NCI-H82 treated with DMSO at 0.1 percent for 48 hours (cell line): ENCODE measurements around the gene CREB3L1.
A peak's percentile ranks its signal among the peaks of the same experiment; 100 is the strongest.

Experiments
- DNase-seq: peaks from one replicate; lab custom pipeline; 2025; ENCODE audit not compliant: unreplicated experiment; lab: John Stamatoyannopoulos, UW

The CREB3L1 gene, protein sequence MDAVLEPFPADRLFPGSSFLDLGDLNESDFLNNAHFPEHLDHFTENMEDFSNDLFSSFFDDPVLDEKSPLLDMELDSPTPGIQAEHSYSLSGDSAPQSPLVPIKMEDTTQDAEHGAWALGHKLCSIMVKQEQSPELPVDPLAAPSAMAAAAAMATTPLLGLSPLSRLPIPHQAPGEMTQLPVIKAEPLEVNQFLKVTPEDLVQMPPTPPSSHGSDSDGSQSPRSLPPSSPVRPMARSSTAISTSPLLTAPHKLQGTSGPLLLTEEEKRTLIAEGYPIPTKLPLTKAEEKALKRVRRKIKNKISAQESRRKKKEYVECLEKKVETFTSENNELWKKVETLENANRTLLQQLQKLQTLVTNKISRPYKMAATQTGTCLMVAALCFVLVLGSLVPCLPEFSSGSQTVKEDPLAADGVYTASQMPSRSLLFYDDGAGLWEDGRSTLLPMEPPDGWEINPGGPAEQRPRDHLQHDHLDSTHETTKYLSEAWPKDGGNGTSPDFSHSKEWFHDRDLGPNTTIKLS

DNA sequence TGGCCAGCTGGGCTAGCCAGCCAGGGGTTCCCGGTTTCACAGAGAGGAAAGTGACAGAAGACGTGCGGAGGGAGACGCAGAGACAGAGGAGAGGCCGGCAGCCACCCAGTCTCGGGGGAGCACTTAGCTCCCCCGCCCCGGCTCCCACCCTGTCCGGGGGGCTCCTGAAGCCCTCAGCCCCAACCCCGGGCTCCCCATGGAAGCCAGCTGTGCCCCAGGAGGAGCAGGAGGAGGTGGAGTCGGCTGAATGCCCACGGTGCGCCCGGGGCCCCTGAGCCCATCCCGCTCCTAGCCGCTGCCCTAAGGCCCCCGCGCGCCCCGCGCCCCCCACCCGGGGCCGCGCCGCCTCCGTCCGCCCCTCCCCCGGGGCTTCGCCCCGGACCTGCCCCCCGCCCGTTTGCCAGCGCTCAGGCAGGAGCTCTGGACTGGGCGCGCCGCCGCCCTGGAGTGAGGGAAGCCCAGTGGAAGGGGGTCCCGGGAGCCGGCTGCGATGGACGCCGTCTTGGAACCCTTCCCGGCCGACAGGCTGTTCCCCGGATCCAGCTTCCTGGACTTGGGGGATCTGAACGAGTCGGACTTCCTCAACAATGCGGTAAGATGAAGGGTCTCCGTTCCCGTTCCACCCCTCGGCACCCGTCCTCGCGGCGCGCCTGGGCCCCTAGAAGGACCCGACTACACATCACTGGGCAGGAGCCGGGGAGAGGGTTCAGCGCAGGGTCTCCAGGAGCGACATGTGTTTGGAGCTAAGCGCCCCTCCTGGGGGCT is at the start of gene CREB3L1:
Gene CREB3L1 (plus strand): TSS at position 41 of the 765 bp plus-strand sequence. CDS start 450 bp downstream, at position 491.
- no peak for DNase-seq

GRCh38 chr11:46229230-46229629 is 48.2 kb upstream of the CREB3L1 start:
- no peak for DNase-seq

DNA sequence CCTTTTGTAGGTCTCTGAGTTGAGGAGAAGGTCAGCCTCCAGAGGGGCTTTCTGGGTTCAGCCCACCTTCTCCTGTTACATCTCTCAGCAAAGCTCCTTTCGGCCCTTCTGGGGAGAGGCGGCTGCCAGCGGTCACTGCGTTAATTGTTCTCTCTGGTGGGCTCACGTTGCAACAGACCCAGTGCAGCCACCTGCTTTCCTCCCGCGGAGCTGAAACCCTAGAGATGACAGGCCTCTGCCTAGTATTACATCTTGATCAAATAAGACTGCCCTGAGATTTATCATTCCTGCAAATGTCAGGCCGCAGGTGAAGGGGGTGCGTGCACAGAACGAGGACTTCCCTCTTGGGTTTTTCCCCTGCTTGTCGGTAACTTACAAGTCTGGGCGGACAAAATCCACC is 43.2 kb upstream of the CREB3L1 start:
- DNase-seq: no peak

GRCh38 chr11:46235777-46236688 is 41.4 kb upstream of the CREB3L1 start:
- DNase-seq: no peak

GRCh38 chr11:46236918-46237247 is 40.6 kb upstream of the CREB3L1 start:
- no peak for DNase-seq

GRCh38 chr11:46237248-46238077 is 40.0 kb upstream of the CREB3L1 start:
- DNase-seq: no peak

GRCh38 chr11:46238078-46238966 is 39.1 kb upstream of the CREB3L1 start:
- no peak for DNase-seq

DNA sequence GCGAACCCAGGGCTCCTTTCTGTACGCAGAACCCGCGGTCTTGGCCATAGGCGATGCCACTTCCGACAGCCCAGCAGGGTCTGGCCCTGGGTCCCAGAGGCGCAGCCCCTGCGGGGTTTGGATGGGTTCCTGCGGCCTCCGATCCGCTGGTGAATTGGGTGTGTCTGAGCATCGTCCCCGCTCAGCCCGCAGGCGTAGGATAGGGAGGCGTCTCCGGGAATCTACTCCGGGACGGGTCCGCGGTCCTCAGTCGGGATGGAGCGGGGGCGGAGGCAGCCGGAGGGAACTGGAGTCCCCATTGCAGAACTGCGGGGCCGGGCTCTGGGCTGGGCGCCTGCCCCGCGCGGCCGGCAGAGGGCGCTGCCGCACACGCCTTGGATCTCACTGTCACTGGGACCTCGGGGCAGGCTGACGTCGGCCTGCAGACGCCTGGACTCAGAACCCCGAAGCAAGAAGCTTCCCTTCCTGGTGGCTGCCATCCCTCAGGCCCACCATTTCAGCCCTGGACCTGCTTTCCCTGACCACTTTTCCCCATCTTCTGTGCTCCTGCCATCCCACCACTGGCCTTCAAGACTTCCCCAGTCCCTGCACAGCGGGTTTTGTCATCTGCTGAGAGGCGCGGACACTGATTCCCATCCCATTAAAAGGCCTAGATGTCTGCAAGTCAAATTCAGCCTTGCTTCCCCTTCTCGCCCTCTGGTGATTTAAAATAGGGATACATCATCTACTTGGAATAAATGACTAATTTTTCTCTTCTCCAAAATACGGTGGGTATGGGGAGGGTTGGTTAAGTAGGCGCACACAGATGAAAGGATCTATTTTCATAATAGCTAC is 38.3 kb upstream of the CREB3L1 start:
- peak; percentile 54 for DNase-seq

GRCh38 chr11:46239801-46240061 is 37.7 kb upstream of the CREB3L1 start:
- peak; percentile 43 for DNase-seq

GRCh38 chr11:46240371-46240770 is 37.1 kb upstream of the CREB3L1 start:
- no peak for DNase-seq

DNA sequence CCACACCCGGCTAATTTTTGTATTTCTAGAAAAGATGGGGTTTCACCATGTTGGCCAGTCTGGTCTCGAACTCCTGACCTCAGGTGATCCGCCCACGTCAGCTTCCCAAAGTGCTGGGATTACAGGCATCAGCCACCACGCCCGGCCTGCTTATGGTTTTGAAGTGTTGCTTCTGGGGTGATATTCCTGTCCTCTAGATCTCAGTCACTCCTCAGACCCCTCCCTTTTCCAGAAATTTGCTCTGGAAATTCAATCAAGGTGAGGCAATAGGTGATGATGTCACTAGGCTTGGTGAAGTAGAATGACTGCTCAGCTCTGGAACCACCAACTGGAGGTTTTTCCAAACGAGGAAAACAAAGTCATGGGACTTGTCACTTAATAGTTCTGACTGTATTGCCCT is 36.6 kb upstream of the CREB3L1 start:
- no peak for DNase-seq

DNA sequence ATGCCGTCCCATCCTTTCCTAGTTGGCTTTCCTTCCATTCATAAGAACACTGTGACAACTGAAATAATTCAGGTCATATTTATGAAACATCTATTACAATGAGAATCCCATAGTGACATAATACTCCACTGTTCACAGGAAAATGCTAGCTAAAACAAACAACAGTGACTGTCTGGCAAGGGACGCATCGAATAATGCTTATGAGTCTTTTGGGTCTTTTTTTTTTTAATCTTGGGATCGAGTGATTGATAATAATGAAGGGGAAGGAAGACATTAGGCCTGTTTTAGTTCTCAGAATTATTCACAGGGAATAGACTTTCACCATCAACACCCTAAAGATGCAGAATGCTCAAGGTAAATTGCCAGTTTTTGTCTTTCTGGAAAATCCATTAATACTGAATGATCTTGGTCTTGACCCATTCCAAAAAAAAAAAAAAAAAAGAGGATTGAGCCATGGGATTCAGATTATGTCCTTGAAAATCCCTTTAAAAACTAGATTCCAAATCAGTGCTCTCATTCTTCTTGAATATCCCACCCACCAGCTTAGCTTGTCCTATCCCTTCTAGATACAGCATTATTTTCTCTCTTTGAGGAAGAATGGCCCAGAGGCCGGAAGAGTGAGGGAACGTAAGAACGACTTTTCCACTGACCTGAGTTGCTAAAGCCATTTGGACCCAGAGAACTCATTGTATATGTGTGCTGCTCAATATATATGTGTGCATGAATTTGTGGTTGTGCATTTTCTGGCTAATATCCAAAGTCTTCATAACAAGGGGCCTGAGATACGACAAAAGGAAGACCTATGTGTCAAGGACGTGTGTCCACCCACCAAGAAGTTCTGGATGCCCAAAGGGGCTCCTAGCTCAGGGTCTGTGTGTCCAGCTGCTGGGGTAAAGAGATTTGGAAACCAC is 35.2 kb upstream of the CREB3L1 start:
- DNase-seq: no peak

DNA sequence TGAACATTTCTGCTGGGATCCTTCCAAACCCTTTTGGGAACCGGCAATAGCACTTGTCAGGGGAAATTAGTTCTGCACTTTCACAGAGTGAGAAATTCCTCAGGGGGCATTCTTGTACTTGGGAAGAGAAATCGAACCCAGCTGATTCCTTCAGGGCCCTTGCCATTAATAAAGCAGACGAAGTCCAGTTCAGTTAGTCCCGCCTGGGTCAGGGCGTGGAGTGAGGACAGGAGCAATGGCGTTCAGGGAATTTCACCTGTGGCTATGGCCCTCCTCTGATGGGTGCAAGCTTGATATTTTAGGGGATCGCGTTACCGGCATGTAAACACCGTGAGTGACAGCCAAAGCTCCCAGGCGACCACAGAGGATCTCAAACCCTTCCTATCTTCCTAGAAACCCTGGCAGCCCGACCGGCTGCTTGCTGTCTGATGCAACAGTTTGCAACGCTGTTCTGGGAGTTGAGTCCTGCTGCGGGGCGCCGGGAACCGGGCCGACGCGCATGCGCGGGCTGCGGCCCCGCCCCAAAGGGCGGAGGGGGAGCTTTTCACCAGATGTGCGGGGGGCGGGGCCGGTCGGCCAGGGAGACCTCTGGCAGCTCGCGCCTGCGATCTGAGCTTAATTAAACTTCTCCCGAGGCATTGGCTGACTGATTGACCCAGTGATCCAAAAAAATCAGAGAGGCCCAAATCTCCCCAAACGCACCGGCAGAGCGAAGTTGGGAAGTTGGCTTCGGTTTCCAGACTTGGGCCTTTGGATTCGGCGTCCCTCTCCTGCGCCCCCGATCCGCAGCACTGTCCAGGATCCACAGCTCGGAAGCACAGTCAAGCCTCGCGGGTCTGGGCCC is 34.3 kb upstream of the CREB3L1 start:
- peak; percentile 80 for DNase-seq

DNA sequence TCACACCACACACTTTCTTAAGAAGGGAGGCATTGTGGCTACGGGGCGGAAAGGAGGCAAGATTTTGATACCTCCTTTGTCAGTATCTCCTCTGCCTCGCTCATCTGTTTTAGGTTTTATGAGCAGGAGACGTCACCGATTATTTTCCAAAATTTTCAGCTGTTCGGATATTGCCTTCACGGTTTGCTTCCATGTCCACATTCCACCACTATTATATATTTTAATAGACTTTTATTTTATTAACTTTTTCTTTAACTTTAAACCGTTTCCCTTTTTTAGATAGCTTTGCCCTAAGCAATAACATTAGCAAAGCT is 33.7 kb upstream of the CREB3L1 start:
- no peak for DNase-seq

- no peak for DNase-seq
These were observed 30.9 kb upstream of the CREB3L1 start for GRCh38 chr11:46246521-46246920.

DNA sequence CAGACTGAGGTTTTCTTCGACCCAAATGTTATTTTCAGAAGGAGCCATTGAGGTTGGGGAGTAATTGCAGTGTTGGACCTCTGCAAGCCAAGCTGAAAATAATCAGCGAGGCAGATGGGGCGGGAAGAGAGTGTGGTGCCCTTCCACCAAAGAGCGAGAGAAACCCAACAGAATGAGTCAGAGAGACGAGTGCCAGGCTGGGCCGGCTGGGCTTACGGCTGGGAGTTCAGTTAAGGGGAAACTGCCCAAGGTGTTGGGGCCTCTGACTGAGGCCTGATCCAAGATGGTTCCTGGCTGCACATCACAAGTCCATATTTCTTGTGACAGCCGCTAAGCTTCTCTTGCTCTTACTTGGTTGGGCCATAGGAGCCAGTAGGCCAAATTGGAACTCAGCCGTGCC is 30.4 kb upstream of the CREB3L1 start:
- DNase-seq: no peak

DNA sequence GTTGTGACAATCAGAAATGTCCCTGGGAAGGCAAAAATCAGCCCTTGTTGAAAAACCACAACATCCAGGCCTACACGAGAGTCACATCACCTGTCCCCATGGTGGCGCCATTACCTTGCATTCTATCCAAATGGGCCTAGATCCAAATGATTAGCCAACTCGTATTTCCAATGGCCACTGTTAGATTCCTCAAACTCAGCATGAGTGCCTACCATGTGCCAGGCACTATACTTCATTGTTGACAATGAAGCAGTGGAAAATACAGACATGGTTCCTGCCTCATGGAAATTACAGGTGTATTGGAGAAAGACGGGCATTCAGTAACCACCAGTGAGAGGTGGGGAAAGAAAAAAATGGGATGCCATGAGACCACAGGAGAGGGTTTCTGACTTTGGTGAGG is 29.8 kb upstream of the CREB3L1 start:
- DNase-seq: no peak
